Gastrocnemius medialis (tissue), 4 donors: Measurements from ENCODE around the gene SH3GL2. TPM values are rescaled to one million over a fixed set of nuclear protein-coding genes. Genes with fewer than 3 reads are reported as not detected.

Experiments used
- ATAC-seq, 2 donors: fragments of 150-250 bp; one replicate each; pipeline ENCODE4 v1.9.1; 2016
- DNase-seq, 2 donors: peaks; one replicate each; pipeline ENCODE4 v3.0.0-alpha.2; 2019
- H3K27ac ChIP-seq, 4 donors: fragments of 200-600 bp; sonication (generic); 1 replicate in 1 of 4; 2 replicates in 3 of 4; pipeline ENCODE4 v1.5.1; 2016 to 2018; ENCODE audit warnings: mild to moderate bottlenecking in 2 of 4, moderate library complexity in 1 of 4
- H3K27me3 ChIP-seq, 3 donors: fragments of 200-600 bp; sonication (generic) in 2 of 3; 1 replicate in 1 of 3; 2 replicates in 2 of 3; pipeline versions ENCODE4 v1.5.1 to v1.6.0; 2016 to 2019; ENCODE audit warnings: mild to moderate bottlenecking in 1 of 3, moderate library complexity in 1 of 3
- H3K36me3 ChIP-seq, 2 donors: fragments of 200-600 bp; sonication (generic) in 1 of 2; one replicate each; pipeline ENCODE4 v1.5.1; 2017 to 2018
- H3K4me1 ChIP-seq, 2 donors: fragments of 200-600 bp; sonication (generic) in 1 of 2; one replicate each; pipeline ENCODE4 v1.5.1; 2016 to 2017; ENCODE audit warnings: mild to moderate bottlenecking in 2 of 2
- H3K4me3 ChIP-seq, 4 donors: fragments of 200-600 bp; sonication (generic) in 3 of 4; 1 replicate in 1 of 4; 2 replicates in 3 of 4; pipeline ENCODE4 v1.5.1; 2016 to 2019; ENCODE audit warnings: mild to moderate bottlenecking in 2 of 4
- H3K9me3 ChIP-seq, 3 donors: fragments of 200-600 bp; sonication (generic) in 2 of 3; 1 replicate in 1 of 3; 2 replicates in 2 of 3; pipeline ENCODE4 v1.5.1; 2016 to 2019
- CTCF ChIP-seq, 5 experiments: fragments of 450-650 bp in 3 of 5; fragments of 200-600 bp in 2 of 5; sonication (generic) in 2 of 5; IDR thresholded peaks in 4 of 5; conservative IDR thresholded peaks in 1 of 5; 1 replicate in 4 of 5; 2 replicates in 1 of 5; pipeline ENCODE4 v1.5.1; 2016 to 2019; ENCODE audit warnings: antibody characterized with exemption in 5 of 5, mild to moderate bottlenecking in 3 of 5, moderate library complexity in 3 of 5
- POLR2A ChIP-seq, 2 donors: fragments of 450-650 bp; IDR thresholded peaks; one replicate each; pipeline ENCODE4 v1.6.1; 2017; ENCODE audit warnings: antibody characterized with exemption in 2 of 2, mild to moderate bottlenecking in 2 of 2, moderate library complexity in 2 of 2
- in situ Hi-C, 4 donors: fragments of 200-750 bp; cut with MboI; loops; one replicate each; pipeline versions ENCODE4 v1.15.0 to v1.8.0; 2017; ENCODE audit warnings: low sequenced_read_pairs in 4 of 4
- intact Hi-C: fragments of 100-400 bp; cut with DNase I; formaldehyde crosslinking; loops from one replicate; pipeline ENCODE4 v1.15.1; 2023; ENCODE audit warnings: low total_unique reads
- total RNA-seq, 4 donors: library from RNA; depleted of rRNA; stranded (reverse); fragments of >200 nt; gene quantifications; one replicate each; pipeline versions ENCODE4 v1.1.0 to v1.2.3, GENCODE V29; 2016

The SH3GL2 gene
- total RNA-seq, 4 donors from 2014 or later = not detected

- H3K27ac ChIP-seq = no peak overlapping the region
- TF ChIP-seq POLR2A (IDR thresholded peaks at IDR 0.05) (no peak), CTCF (IDR thresholded peaks at IDR 0.05 in 4 of 5, conservative IDR thresholded peaks at IDR 0.05 in 1 of 5) (no peak)
- H3K4me1 ChIP-seq = no peaks in the 10 kb centered on the region
- H3K4me3 ChIP-seq = no peak overlapping the region
- intact Hi-C loops = no loop called here
- DNase-seq = no peak
- H3K27me3 ChIP-seq = no peaks in the 10 kb centered on the region
- no peaks in the 10 kb centered on the region for H3K9me3 ChIP-seq
- ATAC-seq = no peak
- no peaks in the 10 kb centered on the region for H3K36me3 ChIP-seq
- in situ Hi-C loops = no loop called here
Observed at GRCh38 chr9:17635115-17635890, 56.4 kb downstream of the SH3GL2 start.

DNA sequence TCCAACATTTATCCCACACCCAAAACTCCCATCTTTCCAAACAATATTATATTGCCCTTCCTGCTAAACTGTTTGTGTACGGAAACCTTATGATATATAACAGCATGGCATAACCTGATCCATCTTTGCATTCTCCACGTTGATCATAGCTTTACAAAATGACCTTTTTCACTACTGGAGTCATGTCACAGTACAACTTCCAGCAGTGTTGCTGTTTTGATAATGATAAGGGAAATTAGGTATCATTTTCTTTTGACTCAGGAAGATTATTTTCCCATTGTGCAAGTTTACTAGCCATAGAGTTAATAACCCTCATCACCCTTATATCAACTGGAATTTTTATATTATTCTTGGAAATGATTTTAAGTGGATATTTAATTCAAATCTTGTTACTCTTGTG lies 57.5 kb downstream of the SH3GL2 start:
- H3K9me3 ChIP-seq = no peaks in the 10 kb centered on the region
- no peaks in the 10 kb centered on the region for H3K36me3 ChIP-seq
- H3K27me3 ChIP-seq = no peaks in the 10 kb centered on the region
- H3K4me1 ChIP-seq = no peaks in the 10 kb centered on the region
- in situ Hi-C loops = no loop called here
- no peak overlapping the region for H3K27ac ChIP-seq
- intact Hi-C loops = no loop called here
- no peak for TF ChIP-seq CTCF (IDR thresholded peaks at IDR 0.05 in 4 of 5, conservative IDR thresholded peaks at IDR 0.05 in 1 of 5)
- no peak for ATAC-seq
- H3K4me3 ChIP-seq = no peak overlapping the region
- DNase-seq = no peak

DNA sequence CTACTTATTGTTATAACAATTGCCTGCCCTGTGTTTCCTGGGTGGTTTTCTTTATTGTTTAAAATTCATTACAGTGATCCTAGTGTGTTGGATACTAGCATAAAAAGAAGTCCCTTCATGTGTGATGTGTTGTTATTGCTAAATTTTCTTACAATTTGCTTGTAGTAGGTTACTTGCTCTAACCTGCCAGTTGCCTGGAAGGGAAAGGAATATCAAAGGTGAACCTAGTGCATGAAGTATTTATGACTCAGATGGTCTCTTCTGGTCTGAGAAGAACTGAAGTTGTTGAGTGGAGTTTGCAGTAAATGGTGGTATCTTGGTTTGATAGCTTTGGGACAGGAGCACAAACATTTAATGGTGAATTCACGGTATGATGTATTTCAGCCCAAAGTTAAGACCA lies 58.0 kb downstream of the SH3GL2 start:
- no peaks in the 10 kb centered on the region for H3K27me3 ChIP-seq
- ATAC-seq = no peak
- H3K4me1 ChIP-seq = no peaks in the 10 kb centered on the region
- intact Hi-C loops = no loop called here
- in situ Hi-C loops = no loop called here
- no peak overlapping the region for H3K27ac ChIP-seq
- no peaks in the 10 kb centered on the region for H3K36me3 ChIP-seq
- DNase-seq = no peak
- no peaks in the 10 kb centered on the region for H3K9me3 ChIP-seq
- no peak for TF ChIP-seq CTCF (IDR thresholded peaks at IDR 0.05 in 4 of 5, conservative IDR thresholded peaks at IDR 0.05 in 1 of 5)
- no peak for TF ChIP-seq POLR2A (IDR thresholded peaks at IDR 0.05)
- H3K4me3 ChIP-seq = no peak overlapping the region

DNA sequence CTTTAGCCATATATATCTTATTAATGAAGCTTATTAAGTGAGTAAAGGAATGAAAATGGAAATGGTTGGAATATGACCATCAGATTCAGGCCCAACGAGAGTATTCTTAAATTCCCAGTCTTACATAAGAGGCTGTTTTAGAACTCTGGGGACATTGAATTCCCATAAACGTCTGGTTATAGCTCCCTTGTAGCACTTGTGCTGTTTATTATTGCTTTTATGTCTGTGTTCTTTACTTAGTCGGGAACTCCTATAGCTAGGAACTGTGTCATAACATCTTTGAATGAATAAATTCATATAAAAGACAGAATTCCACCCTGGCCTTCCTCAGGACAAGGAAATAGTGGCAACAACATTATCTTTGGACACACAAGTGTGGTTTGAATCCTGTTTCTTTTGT lies 58.4 kb downstream of the SH3GL2 start:
- no peaks in the 10 kb centered on the region for H3K4me1 ChIP-seq
- no peaks in the 10 kb centered on the region for H3K9me3 ChIP-seq
- in situ Hi-C loops (no loop called here), intact Hi-C loops (no loop called here)
- no peaks in the 10 kb centered on the region for H3K27me3 ChIP-seq
- ATAC-seq = no peak
- H3K27ac ChIP-seq = no peak overlapping the region
- TF ChIP-seq POLR2A (IDR thresholded peaks at IDR 0.05) (no peak), CTCF (IDR thresholded peaks at IDR 0.05 in 4 of 5, conservative IDR thresholded peaks at IDR 0.05 in 1 of 5) (no peak)
- H3K4me3 ChIP-seq = no peak overlapping the region
- no peaks in the 10 kb centered on the region for H3K36me3 ChIP-seq
- no peak for DNase-seq

GRCh38 chr9:17648516-17648915 lies 69.7 kb downstream of the SH3GL2 start:
- DNase-seq (no peak), ATAC-seq (no peak)
- no peaks in the 10 kb centered on the region for H3K9me3 ChIP-seq
- intact Hi-C loops (no loop called here), in situ Hi-C loops (no loop called here)
- no peaks in the 10 kb centered on the region for H3K36me3 ChIP-seq
- H3K4me1 ChIP-seq = no peaks in the 10 kb centered on the region
- TF ChIP-seq CTCF (IDR thresholded peaks at IDR 0.05 in 4 of 5, conservative IDR thresholded peaks at IDR 0.05 in 1 of 5) (no peak), POLR2A (IDR thresholded peaks at IDR 0.05) (no peak)
- H3K4me3 ChIP-seq = no peak overlapping the region
- H3K27me3 ChIP-seq = no peaks in the 10 kb centered on the region
- no peak overlapping the region for H3K27ac ChIP-seq
